ENCODE measurements around the gene NPIPA3. TPM values are rescaled to one million over a fixed set of nuclear protein-coding genes. Genes with fewer than 3 reads are reported as not detected.

Gene NPIPA3
- total RNA-seq: 1.3 and 1.7 TPM in 2 replicates

GRCh38 chr16:14703156-14704011 lies at the start of gene NPIPA3:
TSS of gene NPIPA3 (plus strand) at chr16:14703411. CDS start at chr16:14708944, 5,533 bp downstream.

GRCh38 chr16:14694129-14694528 lies 9.1 kb upstream of the NPIPA3 start, which contains the start of gene PLA2G10:
TSS of gene PLA2G10 (minus strand) at chr16:14694308. CDS start at chr16:14694229, 79 bp downstream.

GRCh38 chr16:14742273-14743128 lies 39.3 kb downstream of the NPIPA3 start, which contains the start of gene NPIPA2:
TSS of gene NPIPA2 (plus strand) at chr16:14742533. CDS start at chr16:14748066, 5,533 bp downstream.

Other genes with a start within 250 kb of the NPIPA3 start
- 27.5 and 28.4 TPM in 2 replicates for gene PARN, start 73.2 kb upstream of the NPIPA3 start, total RNA-seq
- 50.3 and 52.3 TPM in 2 replicates for gene BFAR, start 70.5 kb upstream of the NPIPA3 start, total RNA-seq
- gene PLA2G10, start 9.1 kb upstream of the NPIPA3 start, total RNA-seq: not detected in 2 replicates
- gene NPIPA2, start 39.1 kb downstream of the NPIPA3 start, total RNA-seq: 1.7 TPM in 1 of 2 replicates, not detected in the other
- gene NOMO1, start 130.3 kb downstream of the NPIPA3 start, total RNA-seq: 124 and 127 TPM in 2 replicates
- gene NPIPA1, start 234.0 kb downstream of the NPIPA3 start, total RNA-seq: 44.6 and 45.0 TPM in 2 replicates

Measured in aortic smooth muscle cell (primary cell).